GM23338 (cell line): ENCODE measurements around the gene HAGH. TPM values are rescaled to one million over a fixed set of nuclear protein-coding genes. Genes with fewer than 3 reads are reported as not detected.

Experiments used
- ATAC-seq: fragments of 200-7000 bp; cut with Tn5 transposase; 3 replicates; pipeline ENCODE4 v1.9.1; 2020
- DNase-seq: peaks from one replicate; pipeline ENCODE4 v3.0.0-alpha.2; 2015; ENCODE audit warnings: low spot score
- H2AFZ ChIP-seq: fragments of 200-600 bp; sonication (generic); 2 replicates; pipeline ENCODE4 v1.8.0; 2016; ENCODE audit warnings: antibody characterized with exemption, mild to moderate bottlenecking, moderate library complexity
- H3F3A ChIP-seq: fragments of 200-600 bp; sonication (generic); replicated peaks from 2 replicates; pipeline ENCODE4 v1.8.0; 2017; ENCODE audit warnings: antibody characterized with exemption, mixed run types, low read depth
- H3K27ac ChIP-seq: fragments of 200-600 bp; sonication (generic); 2 replicates; pipeline ENCODE4 v1.6.1; 2016; ENCODE audit warnings: low read depth
- H3K27me3 ChIP-seq: fragments of 200-600 bp; sonication (generic); 2 replicates; pipeline ENCODE4 v1.8.0; 2016; ENCODE audit warnings: mild to moderate bottlenecking, mixed run types, moderate library complexity; ENCODE audit not compliant: insufficient read depth
- H3K36me3 ChIP-seq: fragments of 200-600 bp; sonication (generic); 2 replicates; pipeline ENCODE4 v1.8.0; 2016; ENCODE audit warnings: mild to moderate bottlenecking; ENCODE audit not compliant: insufficient read depth
- H3K4me1 ChIP-seq: fragments of 200-600 bp; sonication (generic); 2 replicates; pipeline ENCODE4 v1.8.0; 2016; ENCODE audit warnings: mild to moderate bottlenecking, moderate library complexity; ENCODE audit not compliant: insufficient read depth
- H3K4me2 ChIP-seq: fragments of 200-600 bp; sonication (generic); 2 replicates; pipeline ENCODE4 v1.7.1; 2017; ENCODE audit warnings: mixed run types
- H3K4me3 ChIP-seq: fragments of 200-600 bp; sonication (generic); 2 replicates; pipeline ENCODE4 v1.6.1; 2016; ENCODE audit warnings: mixed run types
- H3K79me2 ChIP-seq: fragments of 200-600 bp; sonication (generic); replicated peaks from 2 replicates; pipeline ENCODE4 v1.8.0; 2017; ENCODE audit warnings: mild to moderate bottlenecking; ENCODE audit not compliant: insufficient read depth
- H3K9me2 ChIP-seq: fragments of 200-600 bp; sonication (generic); 2 replicates; pipeline ENCODE4 v1.8.0; 2017; ENCODE audit not compliant: insufficient read depth
- H4K20me1 ChIP-seq: fragments of 200-600 bp; sonication (generic); replicated peaks from 2 replicates; pipeline ENCODE4 v1.8.0; 2017; ENCODE audit warnings: mild to moderate bottlenecking; ENCODE audit not compliant: insufficient read depth
- H3K27ac Mint-ChIP-seq: 2 replicates; pipeline ENCODE4 v1.8.0; 2020; ENCODE audit warnings: inconsistent platforms, mild to moderate bottlenecking, moderate library complexity, mixed read lengths
- H3K27me3 Mint-ChIP-seq: 3 replicates; pipeline ENCODE4 v1.8.0; 2022; ENCODE audit warnings: low read depth, mild to moderate bottlenecking, moderate library complexity, mixed read lengths, inconsistent platforms; ENCODE audit not compliant: insufficient read depth, poor library complexity
- H3K36me3 Mint-ChIP-seq: 3 replicates; pipeline ENCODE4 v1.8.0; 2021; ENCODE audit warnings: low read depth, mild to moderate bottlenecking, inconsistent platforms, moderate library complexity, mixed read lengths
- H3K4me1 Mint-ChIP-seq: 3 replicates; pipeline ENCODE4 v1.8.0; 2020; ENCODE audit warnings: mild to moderate bottlenecking, inconsistent platforms, mixed read lengths
- H3K4me3 Mint-ChIP-seq: 3 replicates; pipeline ENCODE4 v1.8.0; 2021; ENCODE audit warnings: moderate library complexity, mild to moderate bottlenecking, inconsistent platforms, mixed read lengths
- H3K9me3 Mint-ChIP-seq: 3 replicates; pipeline ENCODE4 v1.8.0; 2020; ENCODE audit warnings: moderate library complexity, mild to moderate bottlenecking, inconsistent platforms, mixed read lengths
- CREB1 ChIP-seq: fragments of 250-450 bp; sonication (Bioruptor Pico); IDR thresholded peaks from 2 replicates; pipeline ENCODE4 v1.5.0; 2020; ENCODE audit warnings: low read depth, mild to moderate bottlenecking, moderate library complexity
- EZH2 ChIP-seq: fragments of 200-600 bp; sonication (generic); IDR thresholded peaks from one replicate; pipeline ENCODE4 v1.8.0; 2017; ENCODE audit warnings: antibody characterized with exemption, mild to moderate bottlenecking, low read depth; ENCODE audit not compliant: unreplicated experiment
- EZH2phosphoT487 ChIP-seq: fragments of 200-600 bp; sonication (generic); IDR thresholded peaks from one replicate; pipeline ENCODE4 v1.8.1; 2018; ENCODE audit warnings: antibody characterized with exemption; ENCODE audit not compliant: unreplicated experiment
- JUNB ChIP-seq: IDR thresholded peaks from one replicate; pipeline ENCODE4 v1.6.1; 2016; ENCODE audit warnings: antibody characterized with exemption; ENCODE audit not compliant: unreplicated experiment
- NANOG ChIP-seq: IDR thresholded peaks from 2 replicates; pipeline ENCODE4 v1.6.1; 2016; ENCODE audit warnings: antibody characterized with exemption, borderline replicate concordance
- POLR2AphosphoS5 ChIP-seq: IDR thresholded peaks from 2 replicates; pipeline ENCODE4 v1.6.1; 2016; ENCODE audit warnings: antibody characterized with exemption, low read depth
- STAT1 ChIP-seq: IDR thresholded peaks from one replicate; pipeline ENCODE4 v1.6.1; 2016; ENCODE audit warnings: antibody characterized with exemption; ENCODE audit not compliant: unreplicated experiment
- ZNF114 ChIP-seq: fragments of 250-450 bp; sonication (Bioruptor Pico); IDR thresholded peaks from 2 replicates; pipeline ENCODE4 v1.5.0; 2020; ENCODE audit warnings: mild to moderate bottlenecking, moderate library complexity
- ZNF331 ChIP-seq: fragments of 250-450 bp; sonication (Bioruptor Pico); IDR thresholded peaks from 2 replicates; pipeline ENCODE4 v1.5.0; 2020; ENCODE audit warnings: low read depth, mild to moderate bottlenecking, moderate library complexity
- polyA plus RNA-seq: library from polyadenylated mRNA; unstranded; fragments of >200 nt; fragmentation: Nextera tagmentation; extraction: Ambion mirVana; gene quantifications from 2 replicates; pipeline ENCODE4 v1.2.1, GENCODE V29; 2016
- total RNA-seq: library from RNA; depleted of rRNA; stranded (reverse); fragments of >200 nt; shearing (Covaris generic); gene quantifications from 2 replicates; pipeline ENCODE4 v1.2.3, GENCODE V29; 2014
- TF ChIP-seq, protein P1 (sequence below): IDR thresholded peaks from one replicate; pipeline ENCODE4 v1.6.1; 2018; ENCODE audit warnings: antibody characterized with exemption; ENCODE audit not compliant: unreplicated experiment
- TF ChIP-seq, protein P2 (sequence below): IDR thresholded peaks from 2 replicates; pipeline ENCODE4 v1.6.1; 2016; ENCODE audit warnings: antibody characterized with exemption
- TF ChIP-seq, protein P3 (sequence below): fragments of 250-450 bp; sonication (Bioruptor Pico); IDR thresholded peaks from 2 replicates; pipeline ENCODE4 v1.5.0; 2020; ENCODE audit warnings: mild to moderate bottlenecking, moderate library complexity
- TF ChIP-seq, protein P4 (sequence below), 2 experiments: fragments of 200-600 bp in 1 of 2; sonication (generic) in 1 of 2; conservative IDR thresholded peaks; 2 replicates each; pipeline versions ENCODE4 v1.5.1 to v1.6.1; 2016 to 2017; ENCODE audit warnings: antibody characterized with exemption in 2 of 2, low read depth in 2 of 2, mild to moderate bottlenecking in 2 of 2, moderate library complexity in 1 of 2

Gene HAGH
- total and polyA plus RNA-seq, 2 experiments from 2014 or later = 24.7 to 28.9 TPM

DNA sequence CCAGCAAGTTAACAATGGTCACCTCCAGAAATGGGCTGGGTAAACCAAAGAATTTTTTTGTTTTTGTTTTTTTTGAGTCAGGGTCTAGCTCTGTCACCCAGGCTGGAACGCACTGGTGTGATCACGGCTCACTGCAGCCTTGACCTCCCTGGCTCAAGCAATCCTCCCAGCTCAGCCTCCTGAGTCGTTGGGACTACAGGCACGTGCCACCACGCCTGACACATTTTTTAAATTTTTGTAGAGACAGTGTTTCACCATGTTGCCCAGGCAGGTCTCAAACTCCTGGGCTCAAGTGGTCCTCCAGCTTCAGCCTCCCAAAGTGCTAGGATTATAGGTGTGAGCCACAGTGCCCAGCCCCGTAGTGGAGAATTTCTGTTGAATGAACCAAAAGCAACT, 46.0 kb downstream of the HAGH start:
- Histone ChIP-seq H3K4me3 (no peak overlapping the region), H3K4me2 (no peak overlapping the region), H3K27ac (no peak overlapping the region), H3F3A (0 out of 2 replicates have a peak, but pooled peaks cover 3% of the 10 kb centered on the region), H4K20me1 (peaks cover 26% of the 10 kb centered on the region), H3K27me3 (no peaks in the 10 kb centered on the region), H3K79me2 (peaks cover 26% of the 10 kb centered on the region), H3K9me2 (no peaks in the 10 kb centered on the region), H2AFZ (no peak overlapping the region), H3K4me1 (peaks cover 4% of the 10 kb centered on the region; the same call in 1 of the 2 replicates), H3K36me3 (no peaks in the 10 kb centered on the region)
- Mint-ChIP-seq H3K27me3 (peaks cover 35% of the 10 kb centered on the region), H3K4me1 (peaks cover 5% of the 10 kb centered on the region), H3K27ac (no peak overlapping the region), H3K4me3 (peak overlapping the region; percentile 86), H3K36me3 (peaks cover 16% of the 10 kb centered on the region; the same call in 2 of the 3 replicates), H3K9me3 (peaks cover 7% of the 10 kb centered on the region; the same call in 1 of the 3 replicates)
- TF ChIP-seq, protein P1, sequence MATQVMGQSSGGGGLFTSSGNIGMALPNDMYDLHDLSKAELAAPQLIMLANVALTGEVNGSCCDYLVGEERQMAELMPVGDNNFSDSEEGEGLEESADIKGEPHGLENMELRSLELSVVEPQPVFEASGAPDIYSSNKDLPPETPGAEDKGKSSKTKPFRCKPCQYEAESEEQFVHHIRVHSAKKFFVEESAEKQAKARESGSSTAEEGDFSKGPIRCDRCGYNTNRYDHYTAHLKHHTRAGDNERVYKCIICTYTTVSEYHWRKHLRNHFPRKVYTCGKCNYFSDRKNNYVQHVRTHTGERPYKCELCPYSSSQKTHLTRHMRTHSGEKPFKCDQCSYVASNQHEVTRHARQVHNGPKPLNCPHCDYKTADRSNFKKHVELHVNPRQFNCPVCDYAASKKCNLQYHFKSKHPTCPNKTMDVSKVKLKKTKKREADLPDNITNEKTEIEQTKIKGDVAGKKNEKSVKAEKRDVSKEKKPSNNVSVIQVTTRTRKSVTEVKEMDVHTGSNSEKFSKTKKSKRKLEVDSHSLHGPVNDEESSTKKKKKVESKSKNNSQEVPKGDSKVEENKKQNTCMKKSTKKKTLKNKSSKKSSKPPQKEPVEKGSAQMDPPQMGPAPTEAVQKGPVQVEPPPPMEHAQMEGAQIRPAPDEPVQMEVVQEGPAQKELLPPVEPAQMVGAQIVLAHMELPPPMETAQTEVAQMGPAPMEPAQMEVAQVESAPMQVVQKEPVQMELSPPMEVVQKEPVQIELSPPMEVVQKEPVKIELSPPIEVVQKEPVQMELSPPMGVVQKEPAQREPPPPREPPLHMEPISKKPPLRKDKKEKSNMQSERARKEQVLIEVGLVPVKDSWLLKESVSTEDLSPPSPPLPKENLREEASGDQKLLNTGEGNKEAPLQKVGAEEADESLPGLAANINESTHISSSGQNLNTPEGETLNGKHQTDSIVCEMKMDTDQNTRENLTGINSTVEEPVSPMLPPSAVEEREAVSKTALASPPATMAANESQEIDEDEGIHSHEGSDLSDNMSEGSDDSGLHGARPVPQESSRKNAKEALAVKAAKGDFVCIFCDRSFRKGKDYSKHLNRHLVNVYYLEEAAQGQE = no peak
- TF ChIP-seq CREB1 (CRISPR knock-in tag) (no peak), NANOG (no peak), POLR2AphosphoS5 (no peak), EZH2 (no peak), EZH2phosphoT487 (no peak), JUNB (no peak), ZNF331 (CRISPR knock-in tag) (no peak), STAT1 (no peak), ZNF114 (no peak)
- TF ChIP-seq, protein P2, sequence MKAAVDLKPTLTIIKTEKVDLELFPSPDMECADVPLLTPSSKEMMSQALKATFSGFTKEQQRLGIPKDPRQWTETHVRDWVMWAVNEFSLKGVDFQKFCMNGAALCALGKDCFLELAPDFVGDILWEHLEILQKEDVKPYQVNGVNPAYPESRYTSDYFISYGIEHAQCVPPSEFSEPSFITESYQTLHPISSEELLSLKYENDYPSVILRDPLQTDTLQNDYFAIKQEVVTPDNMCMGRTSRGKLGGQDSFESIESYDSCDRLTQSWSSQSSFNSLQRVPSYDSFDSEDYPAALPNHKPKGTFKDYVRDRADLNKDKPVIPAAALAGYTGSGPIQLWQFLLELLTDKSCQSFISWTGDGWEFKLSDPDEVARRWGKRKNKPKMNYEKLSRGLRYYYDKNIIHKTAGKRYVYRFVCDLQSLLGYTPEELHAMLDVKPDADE = no peak
- TF ChIP-seq, protein P3, sequence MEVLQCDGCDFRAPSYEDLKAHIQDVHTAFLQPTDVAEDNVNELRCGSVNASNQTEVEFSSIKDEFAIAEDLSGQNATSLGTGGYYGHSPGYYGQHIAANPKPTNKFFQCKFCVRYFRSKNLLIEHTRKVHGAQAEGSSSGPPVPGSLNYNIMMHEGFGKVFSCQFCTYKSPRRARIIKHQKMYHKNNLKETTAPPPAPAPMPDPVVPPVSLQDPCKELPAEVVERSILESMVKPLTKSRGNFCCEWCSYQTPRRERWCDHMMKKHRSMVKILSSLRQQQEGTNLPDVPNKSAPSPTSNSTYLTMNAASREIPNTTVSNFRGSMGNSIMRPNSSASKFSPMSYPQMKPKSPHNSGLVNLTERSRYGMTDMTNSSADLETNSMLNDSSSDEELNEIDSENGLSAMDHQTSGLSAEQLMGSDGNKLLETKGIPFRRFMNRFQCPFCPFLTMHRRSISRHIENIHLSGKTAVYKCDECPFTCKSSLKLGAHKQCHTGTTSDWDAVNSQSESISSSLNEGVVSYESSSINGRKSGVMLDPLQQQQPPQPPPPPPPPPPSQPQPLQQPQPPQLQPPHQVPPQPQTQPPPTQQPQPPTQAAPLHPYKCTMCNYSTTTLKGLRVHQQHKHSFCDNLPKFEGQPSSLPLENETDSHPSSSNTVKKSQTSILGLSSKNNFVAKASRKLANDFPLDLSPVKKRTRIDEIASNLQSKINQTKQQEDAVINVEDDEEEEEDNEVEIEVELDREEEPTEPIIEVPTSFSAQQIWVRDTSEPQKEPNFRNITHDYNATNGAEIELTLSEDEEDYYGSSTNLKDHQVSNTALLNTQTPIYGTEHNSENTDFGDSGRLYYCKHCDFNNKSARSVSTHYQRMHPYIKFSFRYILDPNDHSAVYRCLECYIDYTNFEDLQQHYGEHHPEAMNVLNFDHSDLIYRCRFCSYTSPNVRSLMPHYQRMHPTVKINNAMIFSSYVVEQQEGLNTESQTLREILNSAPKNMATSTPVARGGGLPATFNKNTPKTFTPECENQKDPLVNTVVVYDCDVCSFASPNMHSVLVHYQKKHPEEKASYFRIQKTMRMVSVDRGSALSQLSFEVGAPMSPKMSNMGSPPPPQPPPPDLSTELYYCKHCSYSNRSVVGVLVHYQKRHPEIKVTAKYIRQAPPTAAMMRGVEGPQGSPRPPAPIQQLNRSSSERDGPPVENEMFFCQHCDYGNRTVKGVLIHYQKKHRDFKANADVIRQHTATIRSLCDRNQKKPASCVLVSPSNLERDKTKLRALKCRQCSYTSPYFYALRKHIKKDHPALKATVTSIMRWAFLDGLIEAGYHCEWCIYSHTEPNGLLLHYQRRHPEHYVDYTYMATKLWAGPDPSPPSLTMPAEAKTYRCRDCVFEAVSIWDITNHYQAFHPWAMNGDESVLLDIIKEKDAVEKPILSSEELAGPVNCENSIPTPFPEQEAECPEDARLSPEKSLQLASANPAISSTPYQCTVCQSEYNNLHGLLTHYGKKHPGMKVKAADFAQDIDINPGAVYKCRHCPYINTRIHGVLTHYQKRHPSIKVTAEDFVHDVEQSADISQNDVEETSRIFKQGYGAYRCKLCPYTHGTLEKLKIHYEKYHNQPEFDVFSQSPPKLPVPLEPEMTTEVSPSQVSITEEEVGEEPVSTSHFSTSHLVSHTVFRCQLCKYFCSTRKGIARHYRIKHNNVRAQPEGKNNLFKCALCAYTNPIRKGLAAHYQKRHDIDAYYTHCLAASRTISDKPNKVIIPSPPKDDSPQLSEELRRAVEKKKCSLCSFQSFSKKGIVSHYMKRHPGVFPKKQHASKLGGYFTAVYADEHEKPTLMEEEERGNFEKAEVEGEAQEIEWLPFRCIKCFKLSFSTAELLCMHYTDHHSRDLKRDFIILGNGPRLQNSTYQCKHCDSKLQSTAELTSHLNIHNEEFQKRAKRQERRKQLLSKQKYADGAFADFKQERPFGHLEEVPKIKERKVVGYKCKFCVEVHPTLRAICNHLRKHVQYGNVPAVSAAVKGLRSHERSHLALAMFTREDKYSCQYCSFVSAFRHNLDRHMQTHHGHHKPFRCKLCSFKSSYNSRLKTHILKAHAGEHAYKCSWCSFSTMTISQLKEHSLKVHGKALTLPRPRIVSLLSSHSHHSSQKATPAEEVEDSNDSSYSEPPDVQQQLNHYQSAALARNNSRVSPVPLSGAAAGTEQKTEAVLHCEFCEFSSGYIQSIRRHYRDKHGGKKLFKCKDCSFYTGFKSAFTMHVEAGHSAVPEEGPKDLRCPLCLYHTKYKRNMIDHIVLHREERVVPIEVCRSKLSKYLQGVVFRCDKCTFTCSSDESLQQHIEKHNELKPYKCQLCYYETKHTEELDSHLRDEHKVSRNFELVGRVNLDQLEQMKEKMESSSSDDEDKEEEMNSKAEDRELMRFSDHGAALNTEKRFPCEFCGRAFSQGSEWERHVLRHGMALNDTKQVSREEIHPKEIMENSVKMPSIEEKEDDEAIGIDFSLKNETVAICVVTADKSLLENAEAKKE = no peak
- TF ChIP-seq, protein P4, sequence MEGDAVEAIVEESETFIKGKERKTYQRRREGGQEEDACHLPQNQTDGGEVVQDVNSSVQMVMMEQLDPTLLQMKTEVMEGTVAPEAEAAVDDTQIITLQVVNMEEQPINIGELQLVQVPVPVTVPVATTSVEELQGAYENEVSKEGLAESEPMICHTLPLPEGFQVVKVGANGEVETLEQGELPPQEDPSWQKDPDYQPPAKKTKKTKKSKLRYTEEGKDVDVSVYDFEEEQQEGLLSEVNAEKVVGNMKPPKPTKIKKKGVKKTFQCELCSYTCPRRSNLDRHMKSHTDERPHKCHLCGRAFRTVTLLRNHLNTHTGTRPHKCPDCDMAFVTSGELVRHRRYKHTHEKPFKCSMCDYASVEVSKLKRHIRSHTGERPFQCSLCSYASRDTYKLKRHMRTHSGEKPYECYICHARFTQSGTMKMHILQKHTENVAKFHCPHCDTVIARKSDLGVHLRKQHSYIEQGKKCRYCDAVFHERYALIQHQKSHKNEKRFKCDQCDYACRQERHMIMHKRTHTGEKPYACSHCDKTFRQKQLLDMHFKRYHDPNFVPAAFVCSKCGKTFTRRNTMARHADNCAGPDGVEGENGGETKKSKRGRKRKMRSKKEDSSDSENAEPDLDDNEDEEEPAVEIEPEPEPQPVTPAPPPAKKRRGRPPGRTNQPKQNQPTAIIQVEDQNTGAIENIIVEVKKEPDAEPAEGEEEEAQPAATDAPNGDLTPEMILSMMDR (conservative IDR thresholded peaks at IDR 0.05; ENCODE audit: low read depth in 2 of 2) = no peak
- no peak for ATAC-seq
- no peak for DNase-seq
